KG1 (cell line): ENCODE measurements around the gene PBX1.

ENCODE experiments used
- DNase-seq: peaks from one replicate; lab custom pipeline; 2025; lab: John Stamatoyannopoulos, UW

Gene PBX1

GRCh38 chr1:164670026-164670425 lies 111.0 kb downstream of the PBX1 start:
- DNase-seq, result no peak

DNA sequence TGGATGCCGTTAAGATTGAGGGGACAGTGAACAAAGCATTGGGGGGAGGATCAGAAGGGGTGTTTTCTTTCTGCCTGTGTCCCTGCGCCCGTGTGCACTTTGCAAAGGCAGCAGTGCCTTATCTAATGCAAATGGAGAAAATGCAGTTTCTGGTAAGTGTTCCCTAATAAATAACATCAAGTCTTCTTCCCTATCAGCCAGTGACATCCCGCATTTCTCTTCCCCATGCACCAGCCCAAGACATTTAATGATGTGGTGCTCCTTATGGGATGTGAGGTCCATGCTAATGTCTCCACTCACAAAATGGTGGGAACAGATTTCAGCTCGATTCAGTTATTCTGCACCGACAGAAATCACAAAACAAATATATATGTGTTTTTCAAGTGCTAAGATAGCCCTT lies 111.8 kb downstream of the PBX1 start:
- DNase-seq, result no peak

- DNase-seq, result no peak
Measured at GRCh38 chr1:164671323-164671965, 112.5 kb downstream of the PBX1 start.

DNA sequence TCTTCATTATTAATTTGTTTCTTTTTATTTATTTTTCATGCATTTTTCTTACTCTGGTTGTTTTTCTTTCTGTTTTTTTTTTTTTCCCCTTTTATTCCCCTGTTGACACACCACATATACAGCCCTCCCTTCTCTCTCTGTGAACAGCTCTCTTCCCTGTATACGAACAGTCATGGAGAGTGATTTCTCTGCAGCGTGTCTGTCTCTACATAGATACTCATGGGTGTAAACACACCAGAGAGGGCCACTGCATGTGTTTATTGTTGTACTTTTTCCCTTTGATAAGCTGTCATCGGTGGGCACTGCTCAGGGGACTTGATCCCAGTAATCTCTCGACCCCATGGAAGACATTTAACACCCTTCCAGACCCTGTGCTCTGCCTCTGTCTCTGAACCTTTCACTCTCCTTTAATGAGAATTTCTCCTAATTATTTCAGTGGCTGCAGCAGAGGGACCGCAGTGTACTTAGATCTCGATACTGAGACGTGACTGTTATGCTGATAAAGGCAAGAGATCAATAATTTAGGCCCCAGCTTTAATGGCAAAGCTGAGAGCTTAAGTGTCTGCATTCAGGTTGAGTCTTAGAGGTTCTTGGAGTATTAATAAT lies 113.1 kb downstream of the PBX1 start:
- no peak for DNase-seq

DNA sequence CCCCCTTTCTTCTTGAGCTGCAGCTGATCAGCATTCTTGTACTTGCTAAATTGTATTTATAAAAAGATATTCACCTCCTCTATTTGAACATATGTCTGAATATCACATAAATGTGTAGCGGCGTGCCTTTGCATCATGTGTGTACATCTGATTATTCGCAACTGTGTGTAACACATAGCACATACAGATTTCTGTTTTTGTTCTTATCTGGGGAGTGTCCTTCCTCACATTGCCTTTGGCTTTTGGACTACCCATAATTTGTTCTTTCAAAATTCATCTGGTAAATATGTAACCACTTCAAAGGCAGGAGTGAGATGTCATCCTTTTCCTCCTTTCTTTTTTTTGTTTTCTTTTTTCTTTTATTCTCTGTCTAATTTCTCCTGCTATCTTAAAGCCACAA lies 113.6 kb downstream of the PBX1 start:
- no peak for DNase-seq

DNA sequence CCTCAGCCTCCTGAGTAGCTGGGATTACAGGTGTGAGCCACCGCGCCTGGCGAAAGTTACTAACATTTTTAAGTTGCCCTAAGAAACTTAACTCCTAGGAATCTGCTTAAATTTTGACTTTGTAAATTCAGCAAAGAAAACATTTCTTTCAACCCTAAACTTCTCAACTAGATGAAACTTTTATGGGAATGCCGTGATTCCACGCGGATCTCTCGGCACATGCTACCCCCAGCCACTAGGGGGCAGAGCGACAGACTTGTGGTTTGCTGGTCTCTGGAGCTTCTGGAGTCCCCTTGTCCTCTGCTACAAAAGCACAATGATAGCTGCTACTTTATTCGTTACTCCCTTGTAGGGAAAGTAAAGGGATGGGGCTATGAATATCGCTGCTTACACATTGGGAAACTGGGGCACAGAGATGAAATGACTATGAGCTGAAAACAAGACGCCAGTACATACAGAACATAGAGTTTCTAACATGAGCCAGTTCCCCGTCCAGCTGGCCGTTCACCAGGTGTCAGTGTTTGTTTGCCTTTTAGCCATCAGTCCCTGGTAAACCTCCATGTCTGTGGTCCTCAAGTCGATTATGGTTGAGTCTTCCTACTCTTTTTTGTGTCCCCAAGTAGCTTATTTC lies 114.7 kb downstream of the PBX1 start:
- no peak for DNase-seq

DNA sequence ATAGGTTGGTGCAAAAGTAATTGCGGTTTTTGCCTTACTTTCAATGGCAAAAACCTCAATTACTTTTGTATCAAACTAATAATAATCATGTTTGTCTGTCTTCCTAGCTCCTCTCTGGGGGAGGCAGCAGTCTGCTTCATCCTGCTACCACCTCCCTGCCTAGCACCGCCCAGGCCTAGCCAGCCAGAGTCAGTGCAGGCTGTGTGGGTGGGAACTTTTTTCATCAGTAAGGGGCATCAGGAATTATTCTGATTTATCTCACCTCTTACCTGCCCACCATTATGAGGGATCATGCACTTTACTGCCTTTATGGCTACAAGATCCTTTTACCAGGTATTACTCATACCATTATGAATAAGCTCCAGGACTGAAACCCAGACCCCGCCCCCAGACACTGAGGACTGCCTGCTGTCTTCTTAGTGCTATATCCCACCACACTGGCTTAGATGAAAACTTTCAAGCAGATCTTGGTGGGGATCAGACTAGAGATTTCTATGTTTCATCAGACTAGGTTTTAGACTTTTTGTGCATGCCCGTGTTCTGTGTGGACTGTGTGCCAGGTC lies 116.4 kb downstream of the PBX1 start:
- no peak for DNase-seq

DNA sequence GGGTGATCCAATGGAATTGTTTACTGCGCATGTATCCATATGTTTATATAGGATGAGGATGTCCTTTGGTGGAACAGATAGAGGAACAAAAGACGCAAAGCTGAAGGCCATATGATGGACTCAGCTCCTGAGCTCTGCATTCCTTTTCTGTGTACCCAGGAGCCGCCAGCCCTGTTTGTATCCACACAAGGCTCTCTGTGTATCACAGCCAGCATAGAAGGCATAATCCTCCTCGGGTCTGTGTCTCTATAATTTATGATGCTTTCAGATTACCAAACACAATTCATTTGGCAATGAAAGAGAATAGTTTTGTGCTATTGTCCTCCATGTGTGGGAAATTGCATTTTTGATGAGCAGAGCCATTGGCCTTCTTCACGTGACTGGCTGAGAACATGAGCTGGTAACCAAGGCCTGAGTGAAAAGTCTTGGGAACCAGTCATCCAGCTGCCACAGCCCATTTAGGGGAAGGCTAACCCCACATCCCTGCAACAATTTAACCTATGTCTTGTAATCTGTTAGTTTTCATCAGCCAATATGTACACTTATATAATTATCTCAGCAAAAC lies 119.2 kb downstream of the PBX1 start:
- no peak for DNase-seq

- DNase-seq, result no peak
Measured at GRCh38 chr1:164682570-164682969, 123.6 kb downstream of the PBX1 start.

DNA sequence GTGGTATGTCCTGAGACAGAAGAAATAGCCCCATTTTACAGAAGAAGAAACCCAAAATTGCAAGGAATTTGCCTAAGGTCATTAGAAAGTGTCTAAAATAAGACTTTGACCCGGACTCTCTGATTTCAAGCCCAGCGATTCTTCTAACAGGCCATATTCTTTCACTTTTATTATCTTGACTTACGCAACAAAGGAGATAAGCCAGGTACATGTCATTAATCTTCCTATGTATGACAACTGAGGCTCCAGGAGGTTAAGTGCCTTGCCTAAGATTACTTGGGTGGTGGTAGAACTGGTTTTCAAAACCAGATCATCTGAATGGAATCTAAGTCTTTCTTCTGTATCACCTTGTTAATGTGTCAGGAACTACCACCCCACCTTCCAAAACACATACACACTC lies 124.3 kb downstream of the PBX1 start:
- no peak for DNase-seq

- DNase-seq, result no peak
Measured at GRCh38 chr1:164685266-164686035, 126.5 kb downstream of the PBX1 start.

DNA sequence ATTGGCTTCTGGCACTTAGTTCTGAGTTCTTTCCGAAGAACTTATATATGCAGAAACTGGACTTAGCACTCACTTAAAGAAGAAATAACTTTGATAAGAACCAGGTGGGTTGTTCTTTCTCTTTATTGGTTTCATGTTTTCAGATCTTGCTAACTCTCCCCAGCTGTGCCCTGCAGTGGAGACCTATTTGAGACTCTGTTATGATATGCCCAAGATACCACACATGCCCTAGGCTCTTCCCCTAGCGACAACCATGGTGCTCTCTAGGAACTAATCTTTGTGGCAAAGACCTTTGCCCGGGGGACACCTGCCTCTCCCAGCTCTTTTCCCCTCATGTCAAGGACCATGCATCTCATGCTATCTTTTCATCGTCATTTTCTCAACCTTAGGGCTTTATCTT lies 128.8 kb downstream of the PBX1 start:
- DNase-seq, result no peak

- no peak for DNase-seq
Measured at GRCh38 chr1:164688791-164689190, 129.8 kb downstream of the PBX1 start.

DNA sequence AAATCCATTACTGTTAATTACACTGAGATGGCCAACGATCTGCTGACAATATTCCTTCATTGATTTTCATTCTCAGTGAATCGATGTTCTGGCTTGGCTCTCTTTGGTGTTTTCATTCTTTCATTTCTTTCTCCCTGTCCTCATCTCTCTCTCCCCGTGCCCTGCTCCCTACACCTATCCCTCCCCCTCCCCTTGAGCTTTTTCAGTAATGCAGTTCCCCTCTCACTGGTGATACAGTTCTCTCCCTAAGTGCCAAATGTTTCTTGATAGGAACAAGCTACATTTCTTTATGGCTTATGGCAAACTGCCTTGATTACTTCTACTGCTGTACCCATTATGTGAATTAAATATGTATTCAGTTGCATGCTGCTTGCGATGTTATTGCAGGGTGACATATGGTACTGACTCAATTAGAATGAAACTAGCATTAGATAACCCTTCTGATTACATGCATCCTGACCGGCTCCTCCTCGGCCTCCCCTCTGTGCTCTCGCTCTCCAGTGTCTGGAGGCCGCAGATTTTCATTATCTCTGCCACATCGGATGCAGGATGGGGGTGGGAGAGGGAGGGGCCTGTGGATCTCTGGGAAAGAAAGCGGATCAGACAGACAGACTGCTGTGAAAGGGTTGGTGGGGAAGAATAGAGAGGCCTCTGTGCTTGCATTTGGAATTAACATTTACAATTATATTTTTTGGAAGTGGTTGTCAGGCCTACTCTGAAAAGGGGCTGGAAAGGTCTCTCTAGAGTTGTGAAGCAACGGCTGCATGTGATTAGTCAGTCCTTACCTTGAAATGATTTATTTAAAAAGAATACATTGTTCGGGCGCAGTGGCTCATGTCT lies 130.9 kb downstream of the PBX1 start:
- no peak for DNase-seq

DNA sequence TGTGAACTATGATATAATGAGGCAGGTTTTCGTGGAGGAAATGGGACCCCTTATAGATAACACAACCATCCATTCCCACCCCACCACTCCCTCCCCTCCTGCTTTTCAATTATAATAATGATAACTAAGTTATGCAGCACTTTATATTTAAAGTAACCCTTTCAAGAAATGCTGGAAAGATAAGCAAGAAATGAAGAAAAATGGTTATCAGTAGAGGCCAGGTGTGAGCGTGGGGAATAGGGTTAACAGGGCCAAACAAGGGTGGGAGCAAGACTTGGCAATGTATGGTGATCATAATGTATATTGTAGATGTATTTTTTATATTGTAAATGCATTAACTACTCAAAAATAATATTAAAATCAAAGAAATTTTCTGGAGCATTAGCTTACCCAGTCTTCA lies 133.4 kb downstream of the PBX1 start:
- DNase-seq, result no peak

DNA sequence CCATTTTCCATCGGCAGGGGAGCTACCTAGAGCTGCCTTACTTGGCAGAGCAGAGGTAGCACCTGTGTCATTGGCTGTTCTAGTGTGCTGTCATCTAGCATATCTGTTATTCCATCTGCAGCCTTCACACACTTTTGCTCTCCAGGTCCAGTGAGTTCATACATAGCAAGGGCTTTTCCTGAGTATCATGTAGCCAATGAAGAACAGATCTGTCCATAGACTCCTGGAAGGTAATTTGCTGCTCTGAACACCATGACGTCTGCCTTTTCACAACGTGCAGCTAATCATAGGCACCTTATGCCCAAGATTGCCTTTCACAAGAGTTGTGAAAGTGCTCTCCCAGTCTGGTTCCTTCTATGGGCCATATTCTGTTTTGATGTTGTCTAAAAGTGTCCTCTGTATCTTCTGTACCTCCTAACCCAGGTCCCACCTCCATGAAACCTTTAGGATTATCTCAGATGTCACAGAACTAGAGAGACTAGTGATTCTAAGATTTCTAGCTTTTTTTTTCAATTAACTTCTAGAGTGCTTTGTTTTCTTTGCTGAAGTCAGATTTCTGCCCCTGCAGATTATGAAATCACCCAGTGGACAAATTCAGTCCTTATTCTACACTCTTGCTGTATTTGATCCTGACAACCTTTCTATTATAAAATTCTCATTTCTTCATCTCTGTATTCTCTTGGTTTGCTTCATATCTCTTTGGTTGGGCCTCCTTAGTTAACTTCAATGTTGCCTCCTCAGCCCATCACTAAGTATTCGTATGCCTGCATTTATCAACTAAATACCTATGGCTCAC lies 134.8 kb downstream of the PBX1 start:
- no peak for DNase-seq

DNA sequence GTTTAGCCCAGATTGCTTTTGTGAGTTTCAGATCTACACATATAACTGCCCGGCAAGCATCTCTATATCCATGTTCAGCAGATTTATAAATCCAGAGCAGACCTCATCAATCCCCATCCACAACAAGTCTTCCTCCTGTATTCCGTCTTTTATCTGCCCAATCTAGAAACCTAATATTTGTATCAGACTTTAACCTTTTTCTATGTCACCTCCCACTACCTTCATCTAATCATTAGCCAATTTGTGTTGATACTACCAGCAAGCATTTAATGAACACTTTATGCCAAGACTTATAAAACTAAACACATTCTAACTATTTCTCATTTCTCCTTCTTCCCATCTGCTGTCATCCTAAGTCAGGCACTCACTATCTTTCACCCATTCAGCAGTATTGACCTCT lies 135.5 kb downstream of the PBX1 start:
- DNase-seq, result no peak

GRCh38 chr1:164695956-164696665 lies 137.1 kb downstream of the PBX1 start:
- no peak for DNase-seq

- DNase-seq, result no peak
Measured at GRCh38 chr1:164699815-164700491, 141.0 kb downstream of the PBX1 start.
